Gastroesophageal sphincter (tissue), 4 donors: ENCODE measurements around the gene PLD5. TPM values are rescaled to one million over a fixed set of nuclear protein-coding genes. Genes with fewer than 3 reads are reported as not detected.

Experiments
- ATAC-seq: fragments of 150-250 bp; one replicate; pipeline ENCODE4 v1.9.1; 2016; ENCODE audit warnings: mild to moderate bottlenecking, moderate library complexity
- H3K27ac ChIP-seq, 4 donors: fragments of 200-600 bp; sonication (generic) in 3 of 4; 1 replicate in 3 of 4; 2 replicates in 1 of 4; pipeline ENCODE4 v1.5.1; 2016 to 2019
- H3K27me3 ChIP-seq: fragments of 200-600 bp; sonication (generic); one replicate; pipeline ENCODE4 v1.5.1; 2019
- H3K36me3 ChIP-seq, 2 donors: fragments of 200-600 bp; sonication (generic); one replicate each; pipeline ENCODE4 v1.5.1; 2019; ENCODE audit warnings: control low read depth in 1 of 2
- H3K4me1 ChIP-seq, 3 donors: fragments of 200-600 bp; sonication (generic); 1 replicate in 2 of 3; 2 replicates in 1 of 3; pipeline ENCODE4 v1.5.1; 2016 to 2019; ENCODE audit warnings: control low read depth in 2 of 3
- H3K4me3 ChIP-seq, 2 donors: fragments of 200-600 bp; sonication (generic); one replicate each; pipeline ENCODE4 v1.5.1; 2019; ENCODE audit warnings: mild to moderate bottlenecking in 1 of 2, moderate library complexity in 1 of 2
- H3K9me3 ChIP-seq, 3 donors: fragments of 200-600 bp; sonication (generic); one replicate each; pipeline ENCODE4 v1.5.1; 2017 to 2019; ENCODE audit warnings: control low read depth in 2 of 3
- EP300 ChIP-seq: sonication (generic); formaldehyde crosslinking; IDR thresholded peaks from one replicate; pipeline ENCODE4 v1.6.1; 2017; ENCODE audit warnings: antibody characterized with exemption, mild to moderate bottlenecking
- POLR2A ChIP-seq, 2 donors: fragments of 450-650 bp; IDR thresholded peaks; one replicate each; pipeline ENCODE4 v1.6.1; 2017; ENCODE audit warnings: antibody characterized with exemption in 2 of 2, mild to moderate bottlenecking in 2 of 2, moderate library complexity in 1 of 2
- POLR2AphosphoS5 ChIP-seq: sonication (generic); formaldehyde crosslinking; IDR thresholded peaks from one replicate; pipeline ENCODE4 v1.6.1; 2017; ENCODE audit warnings: antibody characterized with exemption
- WGBS, 2 donors: methylation state at CpG; one replicate each; pipeline ENCODE4 v1.1.5; 2018; ENCODE audit warnings: low coverage in 1 of 2; 5-methylcytosine and 5-hydroxymethylcytosine counted together
- total RNA-seq, 4 donors: library from RNA; depleted of rRNA; stranded (reverse); fragments of >200 nt; gene quantifications; one replicate each; pipeline ENCODE4 v1.1.0, GENCODE V29; 2016
- TF ChIP-seq, protein P1 (sequence below), 4 experiments: fragments of 200-600 bp in 2 of 4; fragments of 450-650 bp in 2 of 4; sonication (generic) in 1 of 4; IDR thresholded peaks; one replicate each; pipeline ENCODE4 v1.5.1; 2017 to 2019; ENCODE audit warnings: antibody characterized with exemption in 4 of 4, mild to moderate bottlenecking in 2 of 4, moderate library complexity in 2 of 4

The PLD5 gene
- total RNA-seq, 4 donors from 2014 or later, result 0.37 to 1.4 (median 0.92) TPM

DNA sequence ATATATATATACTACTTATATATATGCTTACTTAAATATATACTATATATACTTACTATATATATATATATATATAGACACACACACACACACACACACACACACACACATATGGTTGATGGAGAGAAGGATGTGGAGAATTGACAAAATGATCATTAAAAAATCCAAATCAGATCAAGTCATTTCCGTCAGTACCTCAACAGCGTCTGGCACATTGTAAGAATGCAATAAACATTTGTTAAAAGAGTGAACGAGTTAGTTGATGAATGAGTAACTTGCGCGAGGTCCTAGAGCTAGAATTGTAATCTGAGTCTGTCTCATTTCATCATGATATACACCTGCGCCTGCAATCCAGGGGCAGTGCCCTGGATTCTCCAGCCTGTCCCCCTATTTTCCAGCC is 282.6 kb downstream of the PLD5 start:
- H3K4me1 ChIP-seq, result no peaks in the 10 kb centered on the region
- no peaks in the 10 kb centered on the region for H3K27me3 ChIP-seq
- no peak for ATAC-seq
- H3K36me3 ChIP-seq, result no peaks in the 10 kb centered on the region
- TF ChIP-seq EP300 (no peak), POLR2AphosphoS5 (no peak), POLR2A (IDR thresholded peaks at IDR 0.05) (no peak)
- TF ChIP-seq, protein P1, sequence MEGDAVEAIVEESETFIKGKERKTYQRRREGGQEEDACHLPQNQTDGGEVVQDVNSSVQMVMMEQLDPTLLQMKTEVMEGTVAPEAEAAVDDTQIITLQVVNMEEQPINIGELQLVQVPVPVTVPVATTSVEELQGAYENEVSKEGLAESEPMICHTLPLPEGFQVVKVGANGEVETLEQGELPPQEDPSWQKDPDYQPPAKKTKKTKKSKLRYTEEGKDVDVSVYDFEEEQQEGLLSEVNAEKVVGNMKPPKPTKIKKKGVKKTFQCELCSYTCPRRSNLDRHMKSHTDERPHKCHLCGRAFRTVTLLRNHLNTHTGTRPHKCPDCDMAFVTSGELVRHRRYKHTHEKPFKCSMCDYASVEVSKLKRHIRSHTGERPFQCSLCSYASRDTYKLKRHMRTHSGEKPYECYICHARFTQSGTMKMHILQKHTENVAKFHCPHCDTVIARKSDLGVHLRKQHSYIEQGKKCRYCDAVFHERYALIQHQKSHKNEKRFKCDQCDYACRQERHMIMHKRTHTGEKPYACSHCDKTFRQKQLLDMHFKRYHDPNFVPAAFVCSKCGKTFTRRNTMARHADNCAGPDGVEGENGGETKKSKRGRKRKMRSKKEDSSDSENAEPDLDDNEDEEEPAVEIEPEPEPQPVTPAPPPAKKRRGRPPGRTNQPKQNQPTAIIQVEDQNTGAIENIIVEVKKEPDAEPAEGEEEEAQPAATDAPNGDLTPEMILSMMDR (IDR thresholded peaks at IDR 0.05), result no peak
- H3K27ac ChIP-seq, result no peak overlapping the region
- peaks cover 0 to 6% (median 0%) of the 10 kb centered on the region in 3 donors for H3K9me3 ChIP-seq
- no peak overlapping the region for H3K4me3 ChIP-seq
- WGBS, 2 donors, result 60 to 79% methylated on average over 6 of the region's 6 CpGs

DNA sequence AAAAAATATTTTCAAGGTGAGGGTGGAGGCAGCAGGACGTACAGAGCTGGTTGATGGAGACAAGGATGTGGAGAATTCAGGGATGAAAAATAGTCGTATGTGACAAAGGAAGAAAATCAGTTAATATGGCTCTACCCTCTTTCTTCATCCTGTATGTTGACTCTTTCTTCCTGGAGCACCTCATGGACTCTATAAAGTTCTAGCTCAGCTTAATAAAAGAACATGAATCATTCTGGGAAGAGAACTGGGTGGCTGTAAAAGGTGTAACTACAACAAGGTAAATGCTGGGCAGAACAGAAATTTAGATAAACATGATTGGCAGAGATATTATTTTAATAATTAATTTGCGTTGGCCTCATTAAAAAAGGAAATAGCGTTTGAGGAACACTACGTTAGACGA is 283.8 kb downstream of the PLD5 start:
- 80 to 82% methylated on average over 6 of the region's 6 CpGs for WGBS, 2 donors
- ATAC-seq, result no peak

DNA sequence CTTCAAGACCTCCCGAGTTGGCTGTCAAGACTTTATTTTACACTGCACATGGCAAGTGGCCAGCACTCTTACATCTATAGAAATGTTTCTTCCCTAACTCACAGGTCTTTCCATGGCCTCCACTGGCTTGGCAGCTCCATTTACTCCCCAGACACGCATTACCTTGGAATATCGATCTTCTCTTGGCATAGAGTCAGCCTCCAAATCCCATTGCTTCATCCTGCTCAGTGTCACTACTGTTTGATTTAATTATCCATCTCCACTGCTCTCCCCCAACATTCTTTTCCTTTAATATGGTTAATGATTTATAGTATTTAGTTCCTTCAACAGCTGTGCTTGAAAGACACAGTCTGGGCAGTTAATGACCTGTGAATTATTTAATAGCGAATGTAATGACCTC is 284.4 kb downstream of the PLD5 start:
- no peaks in the 10 kb centered on the region for H3K36me3 ChIP-seq
- H3K27me3 ChIP-seq, result no peaks in the 10 kb centered on the region
- H3K4me1 ChIP-seq, result no peaks in the 10 kb centered on the region
- H3K4me3 ChIP-seq, result no peak overlapping the region
- no peak for TF ChIP-seq POLR2AphosphoS5
- TF ChIP-seq, protein P1 (IDR thresholded peaks at IDR 0.05), result no peak
- no peak for TF ChIP-seq EP300
- WGBS, 2 donors, result 35 to 39% methylated on average over 4 of the region's 4 CpGs
- no peak for ATAC-seq
- no peak overlapping the region for H3K27ac ChIP-seq
- peaks cover 0 to 6% (median 0%) of the 10 kb centered on the region in 3 donors for H3K9me3 ChIP-seq

More for the DNA sequence above, 283.8 kb downstream of the PLD5 start:
- peaks cover 0 to 6% (median 0%) of the 10 kb centered on the region in 3 donors for H3K9me3 ChIP-seq
- no peak overlapping the region for H3K4me3 ChIP-seq
- no peaks in the 10 kb centered on the region for H3K27me3 ChIP-seq
- H3K36me3 ChIP-seq, result no peaks in the 10 kb centered on the region
- H3K27ac ChIP-seq, result no peak overlapping the region
- no peak for TF ChIP-seq EP300
- TF ChIP-seq POLR2A (IDR thresholded peaks at IDR 0.05), result no peak
- no peak for TF ChIP-seq POLR2AphosphoS5
- TF ChIP-seq, protein P1 (IDR thresholded peaks at IDR 0.05), result no peak
- H3K4me1 ChIP-seq, result no peaks in the 10 kb centered on the region

DNA sequence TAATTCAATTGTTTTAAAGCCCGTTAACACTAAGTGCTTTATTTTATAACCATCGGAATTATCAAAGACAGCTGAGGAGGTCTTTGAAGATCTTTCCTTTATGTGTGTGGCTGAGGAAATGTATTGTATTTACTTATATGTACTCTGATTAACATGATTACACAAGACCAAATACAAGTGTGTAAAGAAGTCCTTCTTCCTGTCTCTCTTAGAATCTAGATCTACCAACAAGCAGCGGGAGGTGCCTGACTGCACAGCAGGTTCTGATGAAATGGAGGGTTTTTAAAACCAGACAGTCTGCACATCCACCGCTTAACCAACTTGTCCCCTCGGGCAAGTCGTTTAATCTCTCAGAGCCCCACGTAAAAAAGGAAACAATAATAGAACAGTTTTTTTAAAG is 285.1 kb downstream of the PLD5 start:
- no peak overlapping the region for H3K27ac ChIP-seq
- no peaks in the 10 kb centered on the region for H3K4me1 ChIP-seq
- no peak overlapping the region for H3K4me3 ChIP-seq
- TF ChIP-seq POLR2A (IDR thresholded peaks at IDR 0.05), result no peak
- no peak for TF ChIP-seq POLR2AphosphoS5
- TF ChIP-seq, protein P1 (IDR thresholded peaks at IDR 0.05), result no peak
- TF ChIP-seq EP300, result no peak
- ATAC-seq, result no peak
- H3K9me3 ChIP-seq, result peaks cover 0 to 6% (median 0%) of the 10 kb centered on the region in 3 donors
- H3K36me3 ChIP-seq, result no peaks in the 10 kb centered on the region
- no peaks in the 10 kb centered on the region for H3K27me3 ChIP-seq
- WGBS, 2 donors, result 76 to 82% methylated on average over 7 of the region's 7 CpGs

DNA sequence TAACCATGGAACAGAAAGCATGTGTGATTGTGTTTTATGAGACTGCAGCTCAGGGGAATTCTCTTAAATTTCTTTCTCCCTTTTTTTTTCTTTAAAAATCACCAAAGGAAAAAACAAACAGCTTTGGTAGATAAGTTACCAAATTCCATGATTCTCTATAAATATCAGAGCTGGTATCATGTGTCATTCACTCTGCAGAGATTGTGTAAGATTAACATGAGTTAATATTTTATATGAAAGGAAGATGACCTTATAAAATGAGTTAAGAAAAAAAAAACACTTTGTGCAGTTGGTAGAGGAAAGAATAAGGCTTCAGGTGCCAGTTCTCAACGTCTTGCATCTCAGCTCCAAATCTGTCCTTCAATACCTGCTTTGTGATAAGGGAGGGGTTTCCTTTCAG is 287.4 kb downstream of the PLD5 start:
- no peak for ATAC-seq
- TF ChIP-seq POLR2A (IDR thresholded peaks at IDR 0.05), result no peak
- TF ChIP-seq, protein P1 (IDR thresholded peaks at IDR 0.05), result no peak
- no peak for TF ChIP-seq POLR2AphosphoS5
- no peak for TF ChIP-seq EP300
- WGBS, 2 donors, result 47 to 67% methylated on average over 1 of the region's 1 CpG

More for the DNA sequence above, 287.4 kb downstream of the PLD5 start:
- H3K36me3 ChIP-seq, result no peaks in the 10 kb centered on the region
- H3K27me3 ChIP-seq, result peaks cover 4% of the 10 kb centered on the region
- H3K27ac ChIP-seq, result no peak overlapping the region
- no peaks in the 10 kb centered on the region for H3K4me1 ChIP-seq
- H3K4me3 ChIP-seq, result no peak overlapping the region
- peaks cover 0 to 6% (median 0%) of the 10 kb centered on the region in 3 donors for H3K9me3 ChIP-seq
